ENCODE measurements around the gene GADD45A. TPM values are rescaled to one million over a fixed set of nuclear protein-coding genes. Genes with fewer than 3 reads are reported as not detected.
A peak's percentile ranks its signal among the peaks of the same experiment; 100 is the strongest.

Gene GADD45A
- total and polyA plus RNA-seq, 3 donors from 2014 or later = 14.9 to 47.0 (median 29.8) TPM

GRCh38 chr1:67721650-67722291 lies 36.8 kb downstream of the GADD45A start:
- intact Hi-C loops (cut with DNase I; ENCODE audit: low total_unique reads) = no loop called here
- Histone ChIP-seq H3K27me3 (no peaks in the 10 kb centered on the region), H3K4me3 (no peak overlapping the region), H3K36me3 (ENCODE audit: low read depth, missing control alignments) (no peaks in the 10 kb centered on the region), H3K27ac (no peak overlapping the region), H3K4me1 (peaks cover 38% of the 10 kb centered on the region), H3K9me3 (no peaks in the 10 kb centered on the region)
- 76 to 86% methylated on average over 2 of the region's 2 CpGs for WGBS, 2 donors
- DNase-seq = no peak
- TF ChIP-seq CTCF (IDR thresholded peaks at IDR 0.05) (no peak), POLR2A (IDR thresholded peaks at IDR 0.05) (no peak)

DNA sequence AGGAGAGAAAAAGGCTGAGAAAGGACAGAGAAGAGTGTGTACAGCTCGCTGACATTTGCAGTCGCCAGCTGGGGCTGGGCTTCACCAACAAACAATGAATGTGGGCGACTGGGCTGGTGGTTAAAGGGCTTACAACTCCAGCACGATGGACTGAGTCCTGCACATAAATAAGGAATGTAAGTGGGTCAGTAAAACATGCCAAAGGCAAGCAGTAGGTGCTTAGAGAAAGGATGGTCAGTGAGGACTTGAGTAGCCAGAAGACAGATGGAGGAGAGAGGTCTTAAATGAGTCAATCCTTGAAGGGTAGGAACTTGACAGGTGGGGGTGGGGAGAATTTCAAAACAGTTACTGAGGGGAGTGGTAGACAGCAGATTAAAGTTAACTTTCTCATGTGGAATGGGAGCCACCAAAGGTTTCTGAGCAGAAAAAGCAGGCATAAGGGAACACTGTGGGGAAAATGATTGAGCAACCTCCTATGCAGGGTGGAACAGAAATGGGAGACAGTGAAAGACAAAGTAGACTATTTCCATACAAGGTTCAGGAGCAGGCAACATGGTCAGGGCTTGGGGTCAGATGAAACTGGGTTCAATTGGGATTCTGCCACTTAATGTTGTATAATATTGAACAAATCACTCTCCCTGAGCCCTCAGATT lies 37.4 kb downstream of the GADD45A start:
- DNase-seq = no peak
- WGBS, 2 donors = 75 to 84% methylated on average over 4 of the region's 4 CpGs
- H3K4me3 ChIP-seq = no peak overlapping the region
- H3K27ac ChIP-seq = no peak overlapping the region
- no peaks in the 10 kb centered on the region for H3K27me3 ChIP-seq
- intact Hi-C loops (cut with DNase I; ENCODE audit: low total_unique reads) = no loop called here
- TF ChIP-seq POLR2A (IDR thresholded peaks at IDR 0.05) (no peak), CTCF (IDR thresholded peaks at IDR 0.05) (no peak)
- H3K4me1 ChIP-seq = peaks cover 38% of the 10 kb centered on the region
- no peaks in the 10 kb centered on the region for H3K9me3 ChIP-seq
- H3K36me3 ChIP-seq (ENCODE audit: low read depth, missing control alignments) = no peaks in the 10 kb centered on the region

GRCh38 chr1:67723126-67723525 lies 38.1 kb downstream of the GADD45A start:
- H3K27me3 ChIP-seq = no peaks in the 10 kb centered on the region
- H3K4me3 ChIP-seq = no peak overlapping the region
- intact Hi-C loops (cut with DNase I; ENCODE audit: low total_unique reads) = no loop called here
- H3K36me3 ChIP-seq (ENCODE audit: low read depth, missing control alignments) = no peaks in the 10 kb centered on the region
- H3K9me3 ChIP-seq = no peaks in the 10 kb centered on the region
- peaks cover 38% of the 10 kb centered on the region for H3K4me1 ChIP-seq
- TF ChIP-seq POLR2A (IDR thresholded peaks at IDR 0.05) (no peak), CTCF (IDR thresholded peaks at IDR 0.05) (no peak)
- WGBS, 2 donors = 51 to 67% methylated on average over 1 of the region's 1 CpG
- no peak for DNase-seq
- H3K27ac ChIP-seq = peak overlapping the region in 1 of 2 donors; percentile 43

- 20 to 43% methylated on average over 2 of the region's 2 CpGs for WGBS, 2 donors
- H3K4me1 ChIP-seq = peaks cover 38% of the 10 kb centered on the region
These were observed 38.6 kb downstream of the GADD45A start for GRCh38 chr1:67723620-67724019.

More at GRCh38 chr1:67723620-67724019, 38.6 kb downstream of the GADD45A start:
- intact Hi-C loops (cut with DNase I; ENCODE audit: low total_unique reads) = no loop called here
- Histone ChIP-seq H3K27me3 (no peaks in the 10 kb centered on the region), H3K4me3 (no peak overlapping the region), H3K9me3 (no peaks in the 10 kb centered on the region), H3K27ac (peak overlapping the region in 1 of 2 donors; percentile 43), H3K36me3 (ENCODE audit: low read depth, missing control alignments) (no peaks in the 10 kb centered on the region)
- no peak for DNase-seq
- TF ChIP-seq POLR2A (IDR thresholded peaks at IDR 0.05) (no peak), CTCF (IDR thresholded peaks at IDR 0.05) (no peak)

Measured in testis (tissue), 3 donors.